Neural cell (in vitro differentiated cells): ENCODE results near the gene DBH. TPM values are rescaled to one million over a fixed set of nuclear protein-coding genes. Genes with fewer than 3 reads are reported as not detected.

Experiments
- H2AFZ ChIP-seq: fragments of 200-600, 300-800 bp; sonication (generic), shearing (Covaris generic); 2 replicates; pipeline ENCODE4 v1.6.0; 2014; ENCODE audit warnings: low read depth, mild to moderate bottlenecking, antibody characterized with exemption, low read length, moderate library complexity
- H3F3A ChIP-seq: fragments of 200-600 bp; shearing (Covaris generic); 2 replicates; pipeline ENCODE4 v1.6.1; 2016; ENCODE audit warnings: mild to moderate bottlenecking, moderate library complexity, mixed read lengths, antibody characterized with exemption, low read length; ENCODE audit not compliant: insufficient read depth, poor library complexity, severe bottlenecking
- H3K27ac ChIP-seq: fragments of 200-600, 300-800 bp; sonication (generic), shearing (Covaris generic); 2 replicates; pipeline ENCODE4 v1.5.1; 2014; ENCODE audit warnings: mild to moderate bottlenecking, low read length, moderate library complexity
- H3K27me3 ChIP-seq: fragments of 300-800, 200-600 bp; sonication (generic), shearing (Covaris generic); 2 replicates; pipeline ENCODE4 v1.6.0; 2014; ENCODE audit warnings: mild to moderate bottlenecking, low read depth, low read length, moderate library complexity; ENCODE audit not compliant: insufficient read depth
- H3K36me3 ChIP-seq: fragments of 300-800, 200-600 bp; sonication (generic), shearing (Covaris generic); 2 replicates; pipeline ENCODE4 v1.5.1; 2014; ENCODE audit warnings: mild to moderate bottlenecking, antibody characterized with exemption, low read length, moderate library complexity; ENCODE audit not compliant: insufficient read depth
- H3K4me2 ChIP-seq: fragments of 300-800, 200-600 bp; sonication (generic), shearing (Covaris generic); 2 replicates; pipeline ENCODE4 v1.6.0; 2014; ENCODE audit warnings: mild to moderate bottlenecking, low read length
- H3K4me3 ChIP-seq: fragments of 300-800, 200-600 bp; sonication (generic), shearing (Covaris generic); 2 replicates; pipeline ENCODE4 v1.5.1; 2014; ENCODE audit warnings: mild to moderate bottlenecking, low read length, moderate library complexity
- H3K79me2 ChIP-seq: fragments of 200-600 bp; shearing (Covaris generic); replicated peaks from 2 replicates; pipeline ENCODE4 v1.6.0; 2014; ENCODE audit warnings: mild to moderate bottlenecking, low read length, moderate library complexity; ENCODE audit not compliant: insufficient read depth
- H3K9ac ChIP-seq: fragments of 300-800, 200-600 bp; sonication (generic), shearing (Covaris generic); 2 replicates; pipeline ENCODE4 v1.6.1; 2016; ENCODE audit warnings: mild to moderate bottlenecking, low read length, mixed read lengths
- H3K9me2 ChIP-seq: fragments of 200-600 bp; shearing (Covaris generic); 2 replicates; pipeline ENCODE4 v1.6.1; 2016; ENCODE audit warnings: mild to moderate bottlenecking, low read length, mixed read lengths; ENCODE audit not compliant: insufficient read depth
- H3K9me3 ChIP-seq: fragments of 200-600, 300-800 bp; sonication (generic), shearing (Covaris generic); 2 replicates; pipeline ENCODE4 v1.6.1; 2016; ENCODE audit warnings: mild to moderate bottlenecking, mixed run types, low read length, moderate library complexity, mixed read lengths
- H4K20me1 ChIP-seq: fragments of 200-600 bp; shearing (Covaris generic); 2 replicates; pipeline ENCODE4 v1.6.1; 2016; ENCODE audit warnings: mild to moderate bottlenecking, mixed run types; ENCODE audit not compliant: insufficient read depth
- EP300 ChIP-seq: fragments of 450-650 bp; conservative IDR thresholded peaks from 2 replicates; pipeline ENCODE4 v1.6.1; 2014; ENCODE audit warnings: antibody characterized with exemption, mild to moderate bottlenecking, moderate library complexity; ENCODE audit not compliant: poor library complexity, severe bottlenecking
- EZH2 ChIP-seq: fragments of 200-600, 300-800 bp; shearing (Covaris generic), sonication (generic); IDR thresholded peaks from 2 replicates; pipeline ENCODE4 v1.6.1; 2014; ENCODE audit warnings: antibody characterized with exemption, low read length, borderline replicate concordance, mild to moderate bottlenecking; ENCODE audit not compliant: insufficient read depth, poor library complexity, severe bottlenecking
- MXI1 ChIP-seq: fragments of 450-650 bp; conservative IDR thresholded peaks from 2 replicates; pipeline ENCODE4 v1.6.1; 2014; ENCODE audit warnings: antibody characterized with exemption, mild to moderate bottlenecking; ENCODE audit not compliant: poor library complexity, severe bottlenecking
- POLR2AphosphoS5 ChIP-seq: IDR thresholded peaks from 2 replicates; pipeline ENCODE4 v1.6.1; 2012
- RAD21 ChIP-seq: fragments of 450-650 bp; conservative IDR thresholded peaks from 2 replicates; pipeline ENCODE4 v1.6.1; 2014; ENCODE audit warnings: antibody characterized with exemption, mild to moderate bottlenecking, moderate library complexity
- SMC3 ChIP-seq: fragments of 450-650 bp; conservative IDR thresholded peaks from 2 replicates; pipeline ENCODE4 v1.6.1; 2014; ENCODE audit warnings: antibody characterized with exemption, mild to moderate bottlenecking, moderate library complexity; ENCODE audit not compliant: poor library complexity
- TAF1 ChIP-seq: IDR thresholded peaks from 2 replicates; pipeline ENCODE4 v1.6.1; 2012; ENCODE audit warnings: low read depth
- polyA plus RNA-seq: library from polyadenylated mRNA; depleted of rRNA; stranded (reverse); fragments of >200 nt; gene quantifications from 2 replicates; pipeline ENCODE4 v1.2.3, GENCODE V29; 2014
- TF ChIP-seq, protein P1 (sequence below): IDR thresholded peaks from 2 replicates; pipeline ENCODE4 v1.6.1; 2012; ENCODE audit warnings: borderline replicate concordance
- TF ChIP-seq, protein P2 (sequence below): fragments of 450-650 bp; IDR thresholded peaks from 2 replicates; pipeline ENCODE4 v1.5.1; 2014; ENCODE audit warnings: antibody characterized with exemption, mild to moderate bottlenecking, moderate library complexity; ENCODE audit not compliant: poor library complexity, severe bottlenecking

DBH gene
- polyA plus RNA-seq, 1 donor from 2014 or later, result not detected

DNA sequence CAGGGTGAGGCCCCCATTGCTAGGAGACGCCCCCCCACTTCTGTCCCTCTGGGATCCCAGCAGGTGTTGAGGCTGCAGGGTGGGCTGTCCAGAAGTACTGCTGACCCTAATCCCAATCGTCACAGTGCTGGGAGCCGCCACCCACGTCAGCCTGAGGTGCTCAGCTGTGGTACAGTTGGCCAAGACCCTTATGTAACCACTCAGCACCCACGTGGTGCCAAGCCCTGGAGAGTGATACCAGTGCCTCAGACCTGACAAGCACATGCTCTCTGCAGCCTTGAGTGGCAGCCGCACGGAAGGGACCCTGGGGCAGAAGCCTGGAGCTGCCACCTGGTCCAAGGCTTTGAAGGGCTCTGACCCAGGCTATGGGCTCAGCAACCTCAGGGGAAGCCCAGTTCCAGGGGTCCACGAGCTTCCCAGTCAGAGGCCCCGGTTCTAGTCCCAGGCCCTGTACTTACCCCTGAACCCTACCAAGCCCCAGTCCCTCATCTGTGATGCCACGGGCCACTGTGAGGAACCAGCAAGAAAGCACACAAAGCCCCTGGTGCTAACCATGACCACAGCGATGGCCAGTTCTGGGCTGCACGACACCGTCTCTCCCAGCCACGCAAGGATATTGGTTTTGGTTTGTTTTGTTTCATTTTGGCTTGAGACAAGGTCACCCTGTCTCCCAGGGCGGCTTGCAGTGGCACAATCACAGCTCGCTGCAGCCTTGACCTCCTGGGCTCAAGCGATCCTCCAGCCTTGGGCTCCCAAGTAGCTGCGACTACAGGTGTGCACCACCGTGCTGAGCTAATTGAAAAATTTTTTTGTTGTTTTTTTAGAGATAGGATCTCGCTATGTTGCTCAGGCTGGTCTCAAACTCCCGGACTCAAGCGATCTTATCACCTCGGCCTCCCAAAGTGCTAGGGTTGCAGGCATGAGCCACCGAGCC lies 50.7 kb downstream of the DBH start:
- H3F3A ChIP-seq, result no peaks in the 10 kb centered on the region
- TF ChIP-seq EP300, result no peak
- no peak for TF ChIP-seq MXI1
- TF ChIP-seq RAD21, result no peak
- TF ChIP-seq, protein P1, sequence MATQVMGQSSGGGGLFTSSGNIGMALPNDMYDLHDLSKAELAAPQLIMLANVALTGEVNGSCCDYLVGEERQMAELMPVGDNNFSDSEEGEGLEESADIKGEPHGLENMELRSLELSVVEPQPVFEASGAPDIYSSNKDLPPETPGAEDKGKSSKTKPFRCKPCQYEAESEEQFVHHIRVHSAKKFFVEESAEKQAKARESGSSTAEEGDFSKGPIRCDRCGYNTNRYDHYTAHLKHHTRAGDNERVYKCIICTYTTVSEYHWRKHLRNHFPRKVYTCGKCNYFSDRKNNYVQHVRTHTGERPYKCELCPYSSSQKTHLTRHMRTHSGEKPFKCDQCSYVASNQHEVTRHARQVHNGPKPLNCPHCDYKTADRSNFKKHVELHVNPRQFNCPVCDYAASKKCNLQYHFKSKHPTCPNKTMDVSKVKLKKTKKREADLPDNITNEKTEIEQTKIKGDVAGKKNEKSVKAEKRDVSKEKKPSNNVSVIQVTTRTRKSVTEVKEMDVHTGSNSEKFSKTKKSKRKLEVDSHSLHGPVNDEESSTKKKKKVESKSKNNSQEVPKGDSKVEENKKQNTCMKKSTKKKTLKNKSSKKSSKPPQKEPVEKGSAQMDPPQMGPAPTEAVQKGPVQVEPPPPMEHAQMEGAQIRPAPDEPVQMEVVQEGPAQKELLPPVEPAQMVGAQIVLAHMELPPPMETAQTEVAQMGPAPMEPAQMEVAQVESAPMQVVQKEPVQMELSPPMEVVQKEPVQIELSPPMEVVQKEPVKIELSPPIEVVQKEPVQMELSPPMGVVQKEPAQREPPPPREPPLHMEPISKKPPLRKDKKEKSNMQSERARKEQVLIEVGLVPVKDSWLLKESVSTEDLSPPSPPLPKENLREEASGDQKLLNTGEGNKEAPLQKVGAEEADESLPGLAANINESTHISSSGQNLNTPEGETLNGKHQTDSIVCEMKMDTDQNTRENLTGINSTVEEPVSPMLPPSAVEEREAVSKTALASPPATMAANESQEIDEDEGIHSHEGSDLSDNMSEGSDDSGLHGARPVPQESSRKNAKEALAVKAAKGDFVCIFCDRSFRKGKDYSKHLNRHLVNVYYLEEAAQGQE, result no peak
- TF ChIP-seq SMC3, result no peak
- TF ChIP-seq POLR2AphosphoS5, result no peak
- no peak for TF ChIP-seq TAF1
- no peak for TF ChIP-seq EZH2
- TF ChIP-seq, protein P2, sequence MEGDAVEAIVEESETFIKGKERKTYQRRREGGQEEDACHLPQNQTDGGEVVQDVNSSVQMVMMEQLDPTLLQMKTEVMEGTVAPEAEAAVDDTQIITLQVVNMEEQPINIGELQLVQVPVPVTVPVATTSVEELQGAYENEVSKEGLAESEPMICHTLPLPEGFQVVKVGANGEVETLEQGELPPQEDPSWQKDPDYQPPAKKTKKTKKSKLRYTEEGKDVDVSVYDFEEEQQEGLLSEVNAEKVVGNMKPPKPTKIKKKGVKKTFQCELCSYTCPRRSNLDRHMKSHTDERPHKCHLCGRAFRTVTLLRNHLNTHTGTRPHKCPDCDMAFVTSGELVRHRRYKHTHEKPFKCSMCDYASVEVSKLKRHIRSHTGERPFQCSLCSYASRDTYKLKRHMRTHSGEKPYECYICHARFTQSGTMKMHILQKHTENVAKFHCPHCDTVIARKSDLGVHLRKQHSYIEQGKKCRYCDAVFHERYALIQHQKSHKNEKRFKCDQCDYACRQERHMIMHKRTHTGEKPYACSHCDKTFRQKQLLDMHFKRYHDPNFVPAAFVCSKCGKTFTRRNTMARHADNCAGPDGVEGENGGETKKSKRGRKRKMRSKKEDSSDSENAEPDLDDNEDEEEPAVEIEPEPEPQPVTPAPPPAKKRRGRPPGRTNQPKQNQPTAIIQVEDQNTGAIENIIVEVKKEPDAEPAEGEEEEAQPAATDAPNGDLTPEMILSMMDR, result no peak
- H3K36me3 ChIP-seq, result no peaks in the 10 kb centered on the region
- no peaks in the 10 kb centered on the region for H3K27me3 ChIP-seq
- no peaks in the 10 kb centered on the region for H4K20me1 ChIP-seq
- no peak overlapping the region for H3K27ac ChIP-seq
- no peaks in the 10 kb centered on the region for H3K79me2 ChIP-seq
- no peak overlapping the region for H3K9ac ChIP-seq
- no peak overlapping the region for H2AFZ ChIP-seq
- H3K9me2 ChIP-seq, result no peaks in the 10 kb centered on the region
- H3K4me2 ChIP-seq, result no peak overlapping the region
- H3K9me3 ChIP-seq, result no peaks in the 10 kb centered on the region
- no peak overlapping the region for H3K4me3 ChIP-seq

DNA sequence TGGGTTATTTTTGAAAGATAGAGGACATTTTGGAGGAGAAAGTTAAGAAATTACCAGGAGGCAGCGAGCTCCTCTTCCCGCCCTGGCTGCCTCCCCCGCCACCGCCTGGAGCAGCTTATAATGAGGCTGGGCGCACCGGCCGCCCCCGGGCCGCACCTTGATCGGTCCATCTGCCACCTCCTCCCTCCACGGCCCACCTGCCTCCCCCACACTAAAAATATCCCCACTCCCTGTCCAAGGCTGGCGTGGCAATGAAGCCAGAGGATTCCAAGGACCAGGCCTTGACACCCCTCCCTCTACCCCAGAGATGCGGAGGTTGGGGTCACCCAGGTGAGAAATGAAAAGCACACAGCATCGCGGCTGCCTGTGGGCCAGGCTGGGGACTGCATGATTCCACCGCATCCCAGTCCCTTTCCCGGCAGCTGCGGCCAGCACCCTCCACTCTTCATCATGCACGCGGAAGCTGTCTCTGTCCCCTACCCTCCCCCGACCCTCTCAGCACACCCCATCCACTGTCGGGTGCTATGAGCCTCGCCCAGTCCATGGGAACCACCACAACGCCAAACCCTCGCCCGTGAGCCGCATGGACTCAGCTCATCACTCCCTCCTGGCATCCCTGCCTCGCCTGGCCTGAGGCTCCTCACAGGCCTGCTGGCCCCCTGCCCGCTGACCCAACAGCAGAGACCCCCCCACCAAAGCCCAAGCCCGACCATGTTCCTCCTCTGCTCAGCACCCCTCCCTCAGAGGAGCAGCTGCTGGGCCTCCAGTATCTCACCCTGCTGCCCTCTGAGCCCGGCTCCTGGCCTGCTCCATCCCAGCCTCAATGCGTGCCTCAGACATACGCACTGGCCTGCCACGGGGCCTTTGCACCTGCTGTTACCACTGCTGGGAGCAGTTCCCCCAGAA lies 51.9 kb downstream of the DBH start:
- Histone ChIP-seq H3K27ac (no peak overlapping the region), H3K4me2 (no peak overlapping the region), H3K36me3 (no peaks in the 10 kb centered on the region), H3K27me3 (no peaks in the 10 kb centered on the region), H3K4me3 (no peak overlapping the region), H4K20me1 (no peaks in the 10 kb centered on the region), H3K79me2 (no peaks in the 10 kb centered on the region), H3K9me2 (no peaks in the 10 kb centered on the region), H2AFZ (no peak overlapping the region), H3K9me3 (no peaks in the 10 kb centered on the region), H3K9ac (no peak overlapping the region), H3F3A (no peaks in the 10 kb centered on the region)
- TF ChIP-seq POLR2AphosphoS5 (no peak), EZH2 (no peak), MXI1 (no peak), TAF1 (no peak), RAD21 (no peak), SMC3 (no peak), EP300 (no peak)
- TF ChIP-seq, protein P2, result no peak
- TF ChIP-seq, protein P1, result no peak
